Omental fat pad (tissue), 4 donors: ENCODE results near the gene ABCA9. TPM values are rescaled to one million over a fixed set of nuclear protein-coding genes. Genes with fewer than 3 reads are reported as not detected.

Experiments
- ATAC-seq: fragments of 150-250 bp; one replicate; pipeline ENCODE4 v1.9.1; 2016; ENCODE audit warnings: mild to moderate bottlenecking, moderate library complexity; ENCODE audit not compliant: low FRiP score
- DNase-seq: peaks from one replicate; pipeline ENCODE4 v3.0.0-alpha.2; 2019; ENCODE audit warnings: low spot score
- CTCF ChIP-seq, 3 donors: fragments of 450-650 bp; IDR thresholded peaks; one replicate each; pipeline ENCODE4 v1.5.1; 2016 to 2017; ENCODE audit warnings: antibody characterized with exemption in 3 of 3, mild to moderate bottlenecking in 3 of 3, moderate library complexity in 2 of 3
- total RNA-seq, 4 donors: library from RNA; depleted of rRNA; stranded (reverse); fragments of >200 nt; gene quantifications; one replicate each; pipeline ENCODE4 v1.1.0, GENCODE V29; 2016

ABCA9 gene
- total RNA-seq, 4 donors from 2014 or later: 19.2 to 216 (median 85.8) TPM

DNA sequence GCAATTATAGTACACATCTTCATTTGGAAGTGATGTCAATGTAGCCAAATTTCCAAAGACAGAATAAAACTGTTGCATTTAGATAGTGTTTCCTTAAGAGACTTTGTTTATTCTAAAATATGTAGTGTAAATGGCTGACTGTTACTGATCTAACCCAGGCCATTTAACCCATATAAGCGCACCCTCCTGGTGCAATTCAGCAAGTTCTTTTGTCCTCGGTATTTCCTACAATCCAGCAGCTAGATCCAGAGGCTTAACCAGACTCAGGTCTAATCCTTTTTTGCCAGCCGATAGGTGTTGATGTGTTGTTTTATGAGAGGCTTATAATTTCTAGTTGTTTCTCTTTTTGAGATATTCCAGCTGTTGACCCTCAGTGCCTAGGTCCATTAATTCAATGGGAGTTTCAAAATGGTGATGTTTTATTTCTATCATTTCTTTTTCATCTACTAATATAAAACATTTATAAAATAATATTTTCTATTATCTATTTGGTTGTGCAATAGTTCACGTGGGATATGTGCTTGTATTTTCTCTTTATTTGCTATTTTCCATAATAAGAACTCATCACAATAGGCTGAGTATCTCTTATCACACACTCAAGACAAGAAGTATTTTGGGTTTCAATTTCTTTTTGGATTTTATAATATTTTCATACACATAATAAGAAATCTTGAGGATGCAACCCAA is 14.5 kb downstream of the ABCA9 start:
- no peak for ATAC-seq

GRCh38 chr17:69045646-69046045 is 15.1 kb downstream of the ABCA9 start:
- no peak for TF ChIP-seq CTCF (IDR thresholded peaks at IDR 0.05)

More for the DNA sequence above, 14.5 kb downstream of the ABCA9 start:
- no peak for DNase-seq
- TF ChIP-seq CTCF (IDR thresholded peaks at IDR 0.05): no peak

GRCh38 chr17:69044371-69044770 is 16.4 kb downstream of the ABCA9 start:
- no peak for TF ChIP-seq CTCF (IDR thresholded peaks at IDR 0.05)
- no peak for ATAC-seq

More at GRCh38 chr17:69045646-69046045, 15.1 kb downstream of the ABCA9 start:
- DNase-seq: no peak
- ATAC-seq: no peak

GRCh38 chr17:69043098-69043734 is 17.5 kb downstream of the ABCA9 start:
- ATAC-seq: no peak
- no peak for DNase-seq
- no peak for TF ChIP-seq CTCF (IDR thresholded peaks at IDR 0.05)

More at GRCh38 chr17:69044371-69044770, 16.4 kb downstream of the ABCA9 start:
- DNase-seq: no peak

DNA sequence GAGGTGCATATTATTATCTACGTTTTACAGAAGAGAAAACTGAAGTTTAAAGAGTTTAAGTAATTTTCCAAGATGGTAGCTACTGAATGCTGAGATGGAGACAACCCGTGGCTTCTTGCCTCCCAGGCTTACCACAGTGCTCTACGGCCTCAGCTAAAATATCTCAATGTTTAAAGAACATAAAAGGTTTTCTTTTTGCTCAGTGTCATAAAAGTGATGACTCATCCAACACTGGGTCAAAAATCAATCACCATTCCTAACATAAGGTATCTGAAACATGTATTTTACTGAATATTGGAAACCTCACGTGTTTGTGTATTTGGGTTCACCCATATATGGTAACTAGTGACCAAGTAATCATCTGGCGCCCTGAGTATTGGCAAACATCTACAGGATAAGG is 18.4 kb downstream of the ABCA9 start:
- ATAC-seq: no peak
- no peak for TF ChIP-seq CTCF (IDR thresholded peaks at IDR 0.05)
- DNase-seq: no peak

DNA sequence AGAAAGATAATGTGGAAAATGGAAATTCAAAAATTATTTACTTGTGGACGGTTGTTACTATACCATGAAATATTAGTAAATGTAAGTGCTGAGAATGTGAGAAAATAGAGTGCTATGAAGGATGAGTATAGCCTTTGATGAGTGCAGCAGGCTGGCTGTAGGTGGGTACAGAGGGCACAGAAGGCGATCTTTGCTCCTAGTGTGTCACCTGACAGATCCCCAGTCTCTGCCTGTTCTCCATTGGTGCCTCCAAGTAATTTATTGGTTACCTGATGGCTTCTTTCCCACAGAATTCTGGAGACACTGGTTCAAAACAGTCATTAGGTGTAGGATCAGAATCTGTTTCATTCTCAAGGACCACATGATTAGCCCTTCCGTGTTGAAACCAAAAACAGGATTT is 28.9 kb downstream of the ABCA9 start:
- ATAC-seq: no peak
- no peak for DNase-seq
- no peak for TF ChIP-seq CTCF (IDR thresholded peaks at IDR 0.05)

- DNase-seq (no peak), ATAC-seq (no peak)
- TF ChIP-seq CTCF (IDR thresholded peaks at IDR 0.05): no peak
Observed at GRCh38 chr17:69030169-69030568, 30.6 kb downstream of the ABCA9 start.
